Central memory CD4-positive, alpha-beta T cell (primary cell): ENCODE data around the gene KDM4B.

ENCODE experiments used
- DNase-seq: peaks from one replicate; pipeline ENCODE4 v3.0.0; 2022

KDM4B gene

DNA sequence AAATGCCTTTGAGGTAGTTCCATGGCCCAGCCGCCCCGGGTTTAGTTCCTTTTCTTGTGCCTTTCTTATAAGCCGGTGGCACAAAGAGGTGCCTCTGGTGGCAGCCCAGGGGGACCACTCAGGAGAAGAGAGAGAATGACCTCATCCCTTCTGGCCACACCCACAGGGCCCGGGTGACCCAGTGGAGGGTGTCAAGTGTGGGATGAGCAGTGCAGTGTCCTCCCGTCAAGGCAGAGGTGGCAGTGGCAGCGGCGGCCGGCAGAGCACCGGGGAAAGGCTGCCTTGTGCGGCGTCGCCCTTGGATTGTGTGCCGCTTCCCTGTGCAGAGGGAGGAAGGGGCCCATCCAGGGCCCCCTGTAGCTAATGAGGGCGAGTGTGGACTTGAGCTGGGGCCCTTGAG lies 47.9 kb downstream of the KDM4B start:
- DNase-seq: no peak

DNA sequence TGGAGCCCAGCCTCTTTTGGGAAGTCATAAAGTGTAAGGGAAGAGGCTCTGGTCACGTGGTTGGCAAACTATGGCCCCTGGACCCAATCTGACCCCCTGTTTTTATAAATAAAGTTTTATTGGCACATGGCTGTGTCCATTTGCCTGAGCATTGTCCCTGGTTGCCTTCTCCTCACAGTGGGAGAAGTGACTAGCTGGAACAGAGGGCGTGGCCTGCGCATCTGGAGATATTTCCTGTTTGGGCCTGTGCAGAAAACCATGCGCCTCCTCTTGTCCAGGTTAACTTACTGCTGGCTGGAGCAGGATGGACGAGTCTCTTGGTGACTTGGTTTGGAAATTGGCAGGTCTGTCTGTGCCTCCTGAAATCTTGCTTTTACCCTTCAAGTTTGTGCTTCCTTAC lies 48.3 kb downstream of the KDM4B start:
- DNase-seq: no peak

- no peak for DNase-seq
Measured at GRCh38 chr19:5018224-5019015, 49.5 kb downstream of the KDM4B start.

GRCh38 chr19:5020368-5020767 lies 51.5 kb downstream of the KDM4B start:
- no peak for DNase-seq

GRCh38 chr19:5021046-5021445 lies 52.1 kb downstream of the KDM4B start:
- no peak for DNase-seq

GRCh38 chr19:5022066-5022860 lies 53.4 kb downstream of the KDM4B start:
- DNase-seq: no peak

- DNase-seq: no peak
Measured at GRCh38 chr19:5023128-5023571, 54.2 kb downstream of the KDM4B start.

DNA sequence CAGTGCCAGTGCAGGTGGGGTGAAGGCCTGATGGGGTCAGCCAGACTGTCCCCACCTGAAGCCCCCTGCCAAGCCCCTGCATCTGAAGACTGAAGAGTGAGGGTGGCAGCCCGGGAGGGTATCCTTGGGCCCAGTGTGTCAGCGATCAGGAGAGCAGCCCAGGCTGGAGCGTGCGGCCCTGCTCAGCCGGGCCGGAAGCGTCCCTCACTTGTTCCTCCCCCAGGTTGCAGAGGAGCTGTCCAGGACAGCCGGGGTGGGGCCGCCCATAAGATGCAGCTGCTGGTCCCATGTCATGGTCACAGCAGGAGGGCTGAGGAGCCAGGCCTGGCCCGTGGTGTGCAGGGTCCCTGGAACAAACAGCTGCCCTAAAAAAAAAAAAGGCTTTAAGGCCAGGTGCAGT lies 55.4 kb downstream of the KDM4B start:
- DNase-seq: no peak

DNA sequence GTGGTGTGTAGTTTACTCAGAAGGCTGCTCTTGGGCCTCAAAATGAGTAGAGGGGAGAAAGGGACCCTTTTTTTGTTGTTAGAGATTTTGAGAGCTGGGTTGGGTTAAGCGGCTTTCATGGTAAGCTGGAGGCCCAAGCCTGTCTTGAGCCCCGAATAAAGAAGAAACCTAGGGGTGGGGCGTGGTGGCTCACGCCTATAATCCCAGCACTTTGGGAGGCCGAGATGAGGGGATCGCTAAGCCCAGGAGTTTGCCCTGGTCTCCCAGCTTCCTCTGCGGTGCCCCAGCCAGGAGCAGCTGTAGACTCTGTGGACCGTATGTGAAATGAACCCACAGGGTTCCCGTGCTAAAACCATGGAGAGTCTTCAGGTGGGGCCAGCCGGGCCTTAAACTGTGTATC lies 56.1 kb downstream of the KDM4B start:
- DNase-seq: no peak

DNA sequence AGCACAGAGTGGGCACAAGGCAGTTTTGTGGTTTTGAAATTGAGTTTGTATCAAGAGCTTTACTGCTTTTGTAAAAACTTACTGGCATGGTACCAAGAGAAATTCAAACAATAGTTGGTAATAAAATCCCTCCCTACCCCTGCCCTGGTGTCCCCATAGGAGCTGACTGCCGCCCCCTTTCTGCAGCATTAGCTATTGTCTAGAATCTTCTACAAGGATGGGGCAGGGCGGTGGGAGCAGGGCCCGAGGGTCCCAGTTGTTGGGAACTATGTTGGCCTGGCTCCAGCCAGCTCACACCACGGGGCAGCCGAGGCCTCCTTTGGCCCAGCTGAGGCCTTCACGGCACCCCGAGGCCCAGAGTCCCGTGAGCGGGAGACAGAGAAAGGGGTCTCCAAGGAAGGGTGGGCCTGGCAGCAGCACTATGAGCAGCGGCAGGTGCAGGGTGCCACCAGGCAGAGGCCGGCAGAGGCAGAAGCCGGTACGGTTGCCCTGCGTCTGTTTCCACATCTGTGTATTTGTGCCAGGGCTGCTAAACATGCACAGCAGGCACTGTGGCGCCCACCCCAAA lies 57.9 kb downstream of the KDM4B start:
- DNase-seq: no peak

DNA sequence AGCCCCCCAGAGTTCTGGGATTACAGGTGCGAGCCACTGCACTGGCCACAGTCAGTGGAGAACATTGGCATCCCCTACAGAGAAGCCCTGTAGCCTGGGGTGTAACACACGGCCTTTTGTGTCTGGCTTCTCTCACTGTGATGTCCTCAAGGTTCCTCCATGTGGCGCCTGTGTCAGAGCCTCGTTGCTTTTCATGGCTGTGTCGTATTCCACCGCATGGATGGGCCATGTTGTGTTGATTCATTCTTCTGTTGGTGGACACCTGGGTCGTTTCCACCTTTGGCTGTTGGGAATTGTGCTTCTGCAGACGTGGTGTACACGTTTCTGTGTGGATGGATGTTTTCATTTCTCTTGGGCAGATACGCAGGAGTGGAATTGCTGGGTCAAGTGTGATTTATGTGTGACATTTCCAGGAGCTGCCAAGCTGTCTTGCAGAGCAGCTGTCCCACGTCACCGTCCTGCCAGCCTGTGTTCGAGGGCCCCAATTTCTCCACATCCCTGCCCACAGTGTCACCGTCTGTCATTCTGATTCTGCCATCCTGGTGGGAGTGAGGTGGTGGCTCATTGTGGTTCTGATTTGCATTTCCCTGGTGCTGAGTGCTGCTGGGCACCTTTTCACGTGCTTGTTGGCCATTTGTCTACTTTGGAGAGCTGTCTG lies 59.4 kb downstream of the KDM4B start:
- DNase-seq: no peak

GRCh38 chr19:5029596-5029995 lies 60.7 kb downstream of the KDM4B start:
- peak; percentile 38 for DNase-seq

GRCh38 chr19:5030136-5030820 lies 61.4 kb downstream of the KDM4B start:
- DNase-seq: no peak

DNA sequence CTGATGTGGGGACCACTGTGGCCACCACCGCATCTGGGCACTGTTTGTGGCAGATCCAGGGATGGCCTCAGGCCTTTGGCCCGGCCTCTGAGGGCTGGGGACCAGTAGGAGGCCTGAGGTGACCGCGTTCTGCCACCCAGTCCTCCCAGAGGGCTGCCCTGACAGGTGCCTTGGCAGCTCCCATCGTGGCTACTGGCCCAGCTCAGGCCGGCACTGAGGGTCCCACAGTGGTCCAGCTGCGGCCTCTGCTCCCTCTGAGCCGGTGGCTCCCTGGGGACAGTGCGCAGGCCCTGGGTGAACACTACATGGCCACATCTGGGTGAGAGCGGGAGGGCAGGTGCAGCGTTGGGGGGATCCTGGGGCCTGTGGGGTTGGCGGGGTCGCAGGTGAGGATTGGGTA lies 61.9 kb downstream of the KDM4B start:
- DNase-seq: no peak

DNA sequence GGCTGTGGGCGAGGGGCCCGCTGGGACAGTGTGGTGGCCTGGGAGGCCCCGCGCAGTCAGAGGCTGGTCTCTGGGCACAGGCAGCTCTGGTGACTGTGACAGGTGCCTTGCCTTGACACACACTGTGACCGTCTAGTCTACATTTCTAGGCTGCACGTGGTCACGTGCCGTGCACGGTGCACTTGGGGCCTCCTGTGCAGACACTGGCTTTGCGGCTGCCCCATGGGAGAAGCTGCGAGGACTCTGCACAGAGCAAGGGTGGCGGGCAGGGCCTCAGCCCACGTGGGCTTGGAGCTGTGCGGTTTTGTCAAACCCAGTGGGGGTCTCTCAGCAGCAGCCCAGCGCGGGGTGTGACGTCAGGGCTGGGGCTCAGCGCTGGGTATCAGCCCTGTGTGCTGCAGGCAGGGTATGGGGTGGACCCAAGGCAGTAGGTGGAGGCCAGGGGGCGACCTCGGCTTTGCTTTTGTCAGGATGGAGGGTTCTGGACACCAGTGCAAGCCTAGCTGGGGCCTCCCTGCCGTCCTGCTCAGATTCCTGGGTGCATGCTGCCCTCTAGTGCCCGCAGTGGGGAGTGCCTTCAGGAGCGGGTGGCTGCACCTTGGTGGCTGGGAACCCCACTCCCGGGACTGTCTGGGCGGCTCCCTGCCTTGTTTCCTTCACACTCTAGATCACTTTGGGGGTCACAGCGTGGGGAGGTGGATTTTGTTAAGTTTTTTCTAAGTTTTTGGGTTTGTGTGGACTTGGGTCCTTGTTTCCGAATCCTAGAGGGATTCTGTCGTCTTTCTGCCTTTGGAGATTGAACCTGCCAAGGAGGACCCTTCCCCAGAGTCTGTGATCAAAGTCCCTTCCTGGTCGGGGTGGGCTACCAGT lies 62.6 kb downstream of the KDM4B start:
- peak; percentile 61 for DNase-seq

GRCh38 chr19:5032101-5032967 lies 63.4 kb downstream of the KDM4B start:
- no peak for DNase-seq

- no peak for DNase-seq
Measured at GRCh38 chr19:5035105-5035761, 66.3 kb downstream of the KDM4B start.

DNA sequence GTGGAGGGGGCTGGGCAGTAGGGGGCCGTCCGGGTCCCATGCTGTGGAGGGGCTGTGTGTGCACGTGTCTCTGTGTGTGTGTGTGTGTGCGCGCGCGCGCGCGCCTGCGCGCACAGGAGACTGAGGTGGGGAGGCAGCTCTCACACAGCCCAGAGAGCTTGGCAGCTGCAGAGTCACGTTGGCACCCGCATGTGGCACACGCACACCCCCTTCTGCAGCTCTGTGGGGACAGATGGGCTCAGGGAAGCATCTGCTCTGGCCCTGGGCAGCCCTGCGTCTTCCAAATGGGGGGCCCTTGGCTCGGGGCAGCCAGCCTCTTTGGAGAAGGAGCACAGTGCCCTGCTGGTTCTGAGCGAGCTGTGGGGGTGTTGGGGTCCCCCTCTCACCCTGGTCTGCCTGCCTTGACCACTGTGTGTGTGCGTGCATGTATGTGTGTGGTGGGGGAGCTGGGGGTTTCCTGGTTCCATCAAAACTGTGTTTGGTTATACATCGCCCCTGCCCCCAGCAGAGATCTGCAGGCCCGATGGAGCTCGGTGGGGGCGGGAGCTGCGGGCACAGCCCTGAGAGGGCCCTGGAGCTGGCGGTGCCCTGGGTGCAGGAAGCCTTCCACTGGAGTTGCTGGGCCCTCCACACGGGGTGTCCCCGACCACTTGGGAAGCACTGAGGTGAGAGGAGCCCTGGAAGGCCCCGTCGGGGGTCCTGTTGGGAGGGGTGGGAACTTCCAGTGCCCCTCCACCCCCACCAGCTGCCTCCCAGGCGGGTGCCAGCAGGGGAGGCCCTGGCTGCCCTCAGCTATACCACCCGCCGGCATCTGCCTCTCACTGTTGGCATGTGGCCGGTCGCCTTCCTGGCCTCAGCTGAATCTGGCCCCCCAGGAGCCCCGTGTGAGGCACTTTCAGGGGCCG lies 67.1 kb downstream of the KDM4B start:
- no peak for DNase-seq
